ENCODE measurements around the gene SPINT4.
"Not testable (repeated sequence)": the region's sequence is repeated elsewhere in the genome, so short reads cannot be mapped to it uniquely, and the experiment has no call there.

The SPINT4 gene

DNA sequence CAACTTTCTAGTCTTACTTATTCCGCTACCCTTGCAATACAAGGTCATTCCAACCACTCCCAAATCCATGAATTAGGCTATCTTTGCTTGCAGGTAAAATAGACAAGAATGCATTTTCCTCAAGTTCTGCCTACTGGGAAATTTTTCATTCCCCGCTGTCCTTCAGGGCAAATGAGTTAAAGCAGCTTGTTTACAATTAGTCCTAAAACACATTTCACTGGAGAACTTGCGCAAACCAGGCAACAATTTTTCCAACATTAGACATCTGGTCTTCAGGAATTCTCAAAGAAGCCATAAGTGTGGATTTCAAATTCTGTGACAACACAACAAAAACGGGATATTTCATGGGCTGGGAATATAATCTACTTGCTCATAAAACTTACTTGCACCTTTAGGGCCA lies 20.4 kb downstream of the SPINT4 start:
- Mint-ChIP-seq H3K27me3 (ENCODE audit: low read depth) (peaks cover 24% of the 10 kb centered on the region), H3K4me3 (no peak overlapping the region), H3K36me3 (ENCODE audit: low read depth) (no peaks in the 10 kb centered on the region), H3K4me1 (ENCODE audit: low read depth) (no peaks in the 10 kb centered on the region), H3K9me3 (no peaks in the 10 kb centered on the region), H3K27ac (no peak overlapping the region)

DNA sequence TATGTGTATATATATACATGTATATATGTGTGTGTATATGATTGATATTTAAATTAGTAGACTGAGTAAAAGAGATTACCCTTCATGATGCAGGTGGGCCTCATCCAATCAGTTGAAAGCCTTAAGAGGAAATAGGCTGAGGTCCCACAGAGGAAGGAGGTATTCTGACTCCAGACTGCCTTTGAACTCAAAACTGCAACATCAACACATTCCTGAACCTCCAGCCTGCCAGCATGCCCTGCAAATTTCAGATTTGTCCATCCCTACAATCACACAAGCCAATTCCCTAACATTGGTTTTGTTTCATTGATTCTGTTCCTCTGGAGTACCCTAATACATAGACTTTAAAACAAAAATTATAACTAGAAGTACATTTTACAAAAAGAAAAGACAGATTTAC lies 22.9 kb downstream of the SPINT4 start:
- H3K4me3 Mint-ChIP-seq = no peak overlapping the region
- H3K9me3 Mint-ChIP-seq = no peaks in the 10 kb centered on the region
- H3K4me1 Mint-ChIP-seq (ENCODE audit: low read depth) = no peaks in the 10 kb centered on the region
- H3K36me3 Mint-ChIP-seq (ENCODE audit: low read depth) = no peaks in the 10 kb centered on the region
- H3K27me3 Mint-ChIP-seq (ENCODE audit: low read depth) = peaks cover 31% of the 10 kb centered on the region
- no peak overlapping the region for H3K27ac Mint-ChIP-seq

DNA sequence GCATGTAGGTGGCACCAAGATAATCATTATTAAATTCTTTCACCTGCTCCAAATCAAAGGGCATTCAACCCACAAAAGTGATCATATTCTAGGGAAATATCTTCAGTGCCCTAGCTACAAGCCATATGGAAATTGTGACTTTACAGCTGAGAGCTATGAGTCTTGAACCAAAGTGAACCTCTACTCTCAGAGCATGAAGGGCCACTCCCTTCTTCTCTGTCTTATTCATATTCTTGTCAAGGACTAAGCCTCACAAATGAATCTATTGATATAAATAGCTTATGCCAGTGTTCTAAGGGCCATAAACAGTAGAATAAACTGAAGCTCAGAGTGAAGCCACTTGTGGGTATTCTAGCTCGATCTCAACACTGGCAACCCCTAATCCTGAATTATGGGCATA lies 29.6 kb downstream of the SPINT4 start:
- Mint-ChIP-seq H3K4me3 (no peak overlapping the region), H3K36me3 (ENCODE audit: low read depth) (no peaks in the 10 kb centered on the region), H3K27me3 (ENCODE audit: low read depth) (peaks cover 26% of the 10 kb centered on the region), H3K9me3 (peaks cover 12% of the 10 kb centered on the region), H3K4me1 (ENCODE audit: low read depth) (peaks cover 5% of the 10 kb centered on the region), H3K27ac (no peak overlapping the region)

DNA sequence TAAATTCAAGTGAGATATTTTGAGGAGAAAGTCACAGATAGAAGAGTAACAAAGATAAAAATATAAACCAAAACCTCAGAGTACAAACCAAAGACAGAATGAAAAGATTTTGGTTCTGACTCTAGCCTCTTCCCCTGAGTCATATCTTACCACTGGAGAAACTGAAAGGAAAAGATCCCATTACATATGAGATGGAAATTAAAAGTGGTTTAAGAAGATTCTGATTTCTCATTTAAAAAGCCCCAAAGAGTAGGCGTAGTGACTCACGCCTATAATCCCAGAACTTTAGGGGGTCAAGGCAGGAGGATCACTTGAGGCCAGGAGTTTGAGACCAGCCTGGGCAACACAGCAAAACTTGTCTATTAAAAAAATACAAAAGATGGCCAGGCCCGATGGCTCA lies 30.6 kb downstream of the SPINT4 start:
- Mint-ChIP-seq H3K27ac (no peak overlapping the region), H3K27me3 (ENCODE audit: low read depth) (peaks cover 17% of the 10 kb centered on the region), H3K9me3 (peaks cover 12% of the 10 kb centered on the region), H3K4me1 (ENCODE audit: low read depth) (peaks cover 5% of the 10 kb centered on the region), H3K36me3 (ENCODE audit: low read depth) (no peaks in the 10 kb centered on the region), H3K4me3 (no peak overlapping the region)

DNA sequence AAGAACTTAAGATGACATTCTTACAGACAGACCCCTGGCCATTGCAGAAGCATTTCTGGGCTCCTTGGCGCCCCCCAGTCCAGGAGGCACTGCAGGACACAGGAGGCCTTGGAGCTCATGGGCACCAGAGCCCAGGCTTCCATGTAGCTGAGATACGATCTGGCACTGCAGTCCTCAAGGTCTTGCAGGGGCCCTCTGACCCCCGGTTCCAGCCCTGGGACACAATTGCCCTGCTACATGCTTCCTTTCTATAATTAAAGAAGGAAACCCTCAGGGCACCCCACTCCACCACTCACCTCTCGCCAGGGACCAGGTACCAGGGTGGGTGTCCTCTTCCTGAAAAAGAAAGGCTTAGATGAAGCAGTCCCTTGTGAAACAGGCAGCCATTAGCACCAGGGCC lies 35.9 kb downstream of the SPINT4 start:
- no peaks in the 10 kb centered on the region for H3K4me1 Mint-ChIP-seq (ENCODE audit: low read depth)
- H3K36me3 Mint-ChIP-seq (ENCODE audit: low read depth) = no peaks in the 10 kb centered on the region
- H3K4me3 Mint-ChIP-seq = no peak overlapping the region
- no peaks in the 10 kb centered on the region for H3K27me3 Mint-ChIP-seq (ENCODE audit: low read depth)
- peaks cover 12% of the 10 kb centered on the region for H3K9me3 Mint-ChIP-seq
- H3K27ac Mint-ChIP-seq = no peak overlapping the region

DNA sequence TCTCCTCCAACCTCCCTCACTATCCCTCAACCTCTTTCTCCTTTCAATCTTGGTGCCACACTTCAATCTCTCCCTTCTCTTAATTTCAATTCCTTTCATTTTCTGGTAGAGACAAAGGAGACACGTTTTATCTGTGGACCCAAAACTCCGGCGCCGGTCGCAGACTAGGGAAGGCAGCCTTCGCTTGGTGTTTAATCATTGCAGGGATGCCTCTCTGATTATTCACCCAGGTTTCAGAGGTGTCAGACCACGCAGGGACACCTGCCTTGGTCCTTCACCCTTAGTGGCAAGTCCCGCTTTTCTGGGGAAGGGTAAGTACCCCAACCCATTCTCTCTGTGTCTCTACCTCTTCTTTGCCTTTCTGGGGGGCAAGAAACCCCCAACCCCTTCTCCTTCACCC lies 37.8 kb downstream of the SPINT4 start:
- not testable (repeated sequence) for H3K36me3 Mint-ChIP-seq (ENCODE audit: low read depth); H3K27ac Mint-ChIP-seq; H3K9me3 Mint-ChIP-seq; H3K27me3 Mint-ChIP-seq (ENCODE audit: low read depth); H3K4me1 Mint-ChIP-seq (ENCODE audit: low read depth); H3K4me3 Mint-ChIP-seq

DNA sequence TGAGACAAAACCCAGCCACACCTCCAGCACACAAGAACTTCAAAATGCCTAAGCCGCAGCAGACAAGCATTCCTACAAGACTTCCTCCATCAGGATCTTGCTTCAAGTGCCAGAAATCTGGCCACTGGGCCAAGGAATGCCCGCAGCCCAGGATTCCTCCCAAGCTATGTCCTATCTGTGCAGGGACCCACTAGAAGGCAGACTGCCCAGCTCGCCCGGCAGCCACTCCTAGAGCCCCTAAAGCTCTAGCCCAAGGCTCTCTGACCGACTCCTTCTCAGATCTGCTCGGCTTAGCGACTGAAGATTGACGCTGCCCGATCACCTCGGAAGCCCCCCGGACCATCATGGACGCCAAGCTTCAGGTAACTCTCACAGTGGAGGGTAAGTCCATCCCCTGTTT lies 39.8 kb downstream of the SPINT4 start:
- not testable (repeated sequence) for H3K9me3 Mint-ChIP-seq

DNA sequence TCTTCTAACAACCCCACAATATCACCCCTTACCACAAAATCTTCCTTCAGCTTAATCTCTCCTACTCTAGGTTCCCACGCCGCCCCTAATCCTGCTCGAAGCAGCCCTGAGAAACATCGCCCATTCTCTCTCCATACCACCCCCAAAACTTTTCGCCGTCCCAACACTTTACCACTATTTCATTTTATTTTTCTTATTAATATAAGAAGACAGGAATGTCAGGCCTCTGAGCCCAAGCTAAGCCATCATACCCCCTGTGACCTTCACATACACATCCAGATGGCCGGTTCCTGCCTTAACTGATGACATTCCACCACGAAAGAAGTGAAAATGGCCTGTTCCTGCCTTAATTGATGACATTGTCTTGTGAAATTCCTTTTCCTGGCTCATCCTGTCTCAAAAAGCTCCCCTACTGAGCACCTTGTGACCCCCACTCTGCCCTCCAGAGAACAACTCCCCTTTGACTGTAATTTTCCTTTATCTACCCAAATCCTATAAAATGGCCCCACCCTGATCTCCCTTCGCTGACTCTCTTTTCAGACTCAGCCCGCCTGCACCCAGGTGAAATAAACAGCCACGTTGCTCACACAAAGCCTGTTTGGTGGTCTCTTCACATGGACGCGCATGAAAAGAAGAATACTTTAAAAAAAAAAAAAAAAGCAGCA lies 42.6 kb downstream of the SPINT4 start:
- H3K4me3 Mint-ChIP-seq; H3K4me1 Mint-ChIP-seq (ENCODE audit: low read depth); H3K27me3 Mint-ChIP-seq (ENCODE audit: low read depth); H3K9me3 Mint-ChIP-seq; H3K36me3 Mint-ChIP-seq (ENCODE audit: low read depth); H3K27ac Mint-ChIP-seq: not testable (repeated sequence)

More for the DNA sequence above, 39.8 kb downstream of the SPINT4 start:
- H3K27me3 Mint-ChIP-seq (ENCODE audit: low read depth); H3K4me3 Mint-ChIP-seq; H3K36me3 Mint-ChIP-seq (ENCODE audit: low read depth); H3K27ac Mint-ChIP-seq; H3K4me1 Mint-ChIP-seq (ENCODE audit: low read depth): not testable (repeated sequence)

DNA sequence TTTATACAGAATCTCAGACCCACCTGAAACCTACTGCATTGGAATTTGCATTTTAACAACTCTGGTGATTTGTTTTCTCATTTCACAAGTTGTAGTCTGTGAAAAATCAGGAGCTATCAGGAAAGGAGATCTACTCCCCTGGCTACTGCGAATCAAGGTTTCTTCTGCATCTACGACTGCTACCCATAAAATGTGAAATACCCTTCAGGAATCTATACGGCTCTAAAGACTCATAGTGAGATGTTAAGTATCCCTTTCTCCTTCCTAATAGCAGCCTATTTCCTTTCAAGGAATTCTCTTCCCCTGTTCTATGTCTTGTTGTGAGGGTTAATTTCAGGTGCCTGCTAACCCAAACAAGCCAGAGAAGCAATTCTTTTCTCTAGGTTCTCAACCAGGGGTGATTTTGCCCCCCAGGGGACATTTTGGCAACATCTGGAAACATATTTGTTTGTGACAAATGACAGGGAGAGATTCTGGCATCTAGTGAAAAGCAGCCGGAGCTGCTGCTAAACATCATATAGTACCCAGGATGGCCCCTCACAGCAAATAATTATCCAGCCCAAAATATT lies 43.2 kb downstream of the SPINT4 start:
- no peaks in the 10 kb centered on the region for H3K36me3 Mint-ChIP-seq (ENCODE audit: low read depth)
- peaks cover 4% of the 10 kb centered on the region for H3K27me3 Mint-ChIP-seq (ENCODE audit: low read depth)
- H3K27ac Mint-ChIP-seq = no peak overlapping the region
- no peak overlapping the region for H3K4me3 Mint-ChIP-seq
- no peaks in the 10 kb centered on the region for H3K4me1 Mint-ChIP-seq (ENCODE audit: low read depth)
- no peaks in the 10 kb centered on the region for H3K9me3 Mint-ChIP-seq

DNA sequence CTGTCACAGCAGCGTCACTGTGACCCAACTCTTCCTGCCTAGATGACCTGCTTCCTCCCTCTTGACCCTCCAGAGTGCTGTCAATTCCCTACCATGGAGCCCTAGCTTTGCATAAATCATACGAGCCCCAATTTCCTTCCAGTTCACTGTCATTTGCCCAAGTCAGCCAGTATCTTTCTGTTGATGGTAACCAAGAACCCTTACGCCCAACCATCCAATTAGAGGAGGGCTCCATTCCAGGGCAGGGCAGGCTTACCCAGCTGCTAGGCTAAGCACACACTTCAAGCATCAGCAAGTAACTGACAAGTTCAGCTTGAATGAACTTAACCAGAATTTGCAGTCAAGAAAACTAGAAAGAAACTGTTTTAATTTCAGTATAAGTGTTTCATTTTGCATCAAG lies 43.8 kb downstream of the SPINT4 start:
- H3K4me1 Mint-ChIP-seq (ENCODE audit: low read depth) = peaks cover 4% of the 10 kb centered on the region
- H3K27ac Mint-ChIP-seq = no peak overlapping the region
- H3K36me3 Mint-ChIP-seq (ENCODE audit: low read depth) = no peaks in the 10 kb centered on the region
- no peak overlapping the region for H3K4me3 Mint-ChIP-seq
- peaks cover 4% of the 10 kb centered on the region for H3K27me3 Mint-ChIP-seq (ENCODE audit: low read depth)
- no peaks in the 10 kb centered on the region for H3K9me3 Mint-ChIP-seq

DNA sequence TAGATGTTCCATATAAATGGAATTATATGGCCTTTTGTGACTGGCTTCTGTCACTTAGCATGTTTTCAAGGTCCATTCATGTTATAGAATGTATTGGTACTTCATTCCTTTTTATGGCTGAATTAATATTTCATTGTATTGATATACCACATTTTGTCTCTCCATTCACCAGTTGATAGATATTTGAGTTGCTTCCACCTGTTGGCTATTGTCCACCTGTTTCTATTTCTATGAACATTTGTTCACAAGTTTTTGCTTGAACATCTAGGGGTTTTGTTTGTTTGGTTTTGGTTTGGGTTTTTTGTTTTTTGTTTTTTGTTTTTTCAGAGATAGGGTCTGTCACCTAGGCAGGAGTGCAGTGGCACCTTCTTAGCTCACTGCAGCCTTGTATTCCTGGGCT lies 46.3 kb downstream of the SPINT4 start:
- Mint-ChIP-seq H3K4me3 (no peak overlapping the region), H3K9me3 (no peaks in the 10 kb centered on the region), H3K36me3 (ENCODE audit: low read depth) (no peaks in the 10 kb centered on the region), H3K27ac (no peak overlapping the region), H3K4me1 (ENCODE audit: low read depth) (peaks cover 7% of the 10 kb centered on the region), H3K27me3 (ENCODE audit: low read depth) (peaks cover 4% of the 10 kb centered on the region)

DNA sequence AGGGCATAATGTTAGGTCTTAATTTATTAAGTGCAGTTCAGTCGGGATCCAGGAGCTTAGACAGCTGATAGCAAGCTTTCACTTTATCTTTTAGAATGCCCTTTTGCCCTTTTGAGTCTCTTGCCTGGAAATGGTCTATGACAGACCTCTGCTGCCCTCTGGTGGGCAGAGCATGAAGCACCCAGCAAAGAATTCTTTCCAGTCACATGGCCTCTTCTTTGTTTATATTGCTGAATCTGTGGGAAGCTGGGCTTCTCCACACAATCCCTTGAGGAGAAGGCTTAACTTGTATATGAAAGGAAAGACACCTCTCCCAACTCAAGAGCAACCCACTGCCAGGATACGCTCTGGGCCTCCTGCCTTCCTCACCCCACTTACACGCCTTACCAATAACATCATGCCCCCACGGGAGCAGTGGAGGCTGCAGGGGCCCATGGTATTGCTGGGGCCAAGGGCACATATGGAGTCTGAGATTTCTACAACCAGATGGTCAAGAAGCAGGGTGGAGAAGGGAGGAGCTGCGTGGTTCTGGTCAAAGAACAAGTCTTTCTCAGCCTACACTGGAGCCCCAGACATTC lies 49.1 kb downstream of the SPINT4 start:
- H3K4me1 Mint-ChIP-seq (ENCODE audit: low read depth) = peaks cover 7% of the 10 kb centered on the region
- no peaks in the 10 kb centered on the region for H3K9me3 Mint-ChIP-seq
- H3K27ac Mint-ChIP-seq = no peak overlapping the region
- H3K36me3 Mint-ChIP-seq (ENCODE audit: low read depth) = no peaks in the 10 kb centered on the region
- H3K4me3 Mint-ChIP-seq = no peak overlapping the region
- no peaks in the 10 kb centered on the region for H3K27me3 Mint-ChIP-seq (ENCODE audit: low read depth)

DNA sequence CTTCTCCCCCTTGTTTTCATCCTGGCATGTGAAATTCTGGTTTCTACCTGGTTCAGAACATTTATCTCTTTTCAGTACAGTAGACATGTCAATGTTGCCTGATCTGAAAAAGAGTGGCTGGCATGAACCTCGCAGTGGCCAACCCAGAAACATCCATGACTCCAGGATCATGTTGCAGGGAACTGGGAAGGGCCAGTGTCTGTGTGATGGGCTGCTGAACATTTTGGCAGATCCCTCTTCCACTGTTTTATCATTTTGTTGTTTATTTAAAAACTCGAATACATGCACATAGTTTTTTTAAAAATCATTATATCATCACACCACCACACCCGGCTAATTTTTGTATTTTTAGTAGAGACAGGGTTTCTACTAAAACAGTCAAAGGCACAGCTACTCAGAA lies 50.5 kb downstream of the SPINT4 start:
- peaks cover 7% of the 10 kb centered on the region for H3K4me1 Mint-ChIP-seq (ENCODE audit: low read depth)
- H3K4me3 Mint-ChIP-seq = no peak overlapping the region
- no peak overlapping the region for H3K27ac Mint-ChIP-seq
- no peaks in the 10 kb centered on the region for H3K36me3 Mint-ChIP-seq (ENCODE audit: low read depth)
- peaks cover 4% of the 10 kb centered on the region for H3K27me3 Mint-ChIP-seq (ENCODE audit: low read depth)
- H3K9me3 Mint-ChIP-seq = no peaks in the 10 kb centered on the region

DNA sequence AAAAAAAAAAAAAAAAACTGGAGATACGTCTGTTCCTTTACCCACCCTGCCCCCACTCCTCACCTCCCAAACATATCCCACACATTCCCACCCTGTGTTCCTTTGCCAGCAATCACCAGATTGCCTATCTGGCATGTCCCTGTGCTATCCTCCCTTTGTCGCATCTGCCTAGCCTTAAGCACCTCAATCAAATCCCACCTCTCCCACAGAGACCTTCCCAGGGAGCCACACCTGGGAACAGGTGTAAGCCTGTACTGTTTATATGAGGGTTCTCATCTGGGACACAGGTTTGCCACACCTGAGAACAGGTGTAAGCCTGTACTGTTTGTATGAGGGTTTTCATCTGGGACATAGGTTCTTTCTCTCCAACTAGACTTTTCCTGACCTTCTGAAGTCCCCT lies 52.8 kb downstream of the SPINT4 start:
- no peaks in the 10 kb centered on the region for H3K36me3 Mint-ChIP-seq (ENCODE audit: low read depth)
- peaks cover 7% of the 10 kb centered on the region for H3K27me3 Mint-ChIP-seq (ENCODE audit: low read depth)
- H3K4me3 Mint-ChIP-seq = no peak overlapping the region
- peaks cover 11% of the 10 kb centered on the region for H3K4me1 Mint-ChIP-seq (ENCODE audit: low read depth)
- H3K27ac Mint-ChIP-seq = no peak overlapping the region
- H3K9me3 Mint-ChIP-seq = no peaks in the 10 kb centered on the region

DNA sequence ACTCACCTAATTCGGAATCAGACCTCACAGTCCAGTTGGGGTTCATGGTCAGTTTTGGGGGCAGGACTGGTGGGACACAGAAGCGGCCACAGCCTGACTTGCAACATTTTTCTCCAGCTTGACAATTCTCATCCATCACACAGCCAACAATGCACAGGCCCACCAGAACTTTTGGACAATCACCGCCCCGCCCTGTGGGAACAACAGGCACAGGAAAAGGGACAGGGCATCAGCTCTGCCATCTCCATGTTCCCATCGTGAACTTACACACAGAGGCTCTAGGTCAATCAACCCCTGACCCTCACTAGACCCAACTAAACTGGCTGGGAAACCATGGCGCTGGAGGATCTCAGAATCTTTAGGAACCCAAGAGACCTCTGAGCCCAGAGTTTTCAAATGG lies 53.3 kb downstream of the SPINT4 start:
- Mint-ChIP-seq H3K9me3 (no peaks in the 10 kb centered on the region), H3K27me3 (ENCODE audit: low read depth) (peaks cover 7% of the 10 kb centered on the region), H3K4me3 (no peak overlapping the region), H3K4me1 (ENCODE audit: low read depth) (peaks cover 11% of the 10 kb centered on the region), H3K27ac (no peak overlapping the region), H3K36me3 (ENCODE audit: low read depth) (no peaks in the 10 kb centered on the region)

Measured in T-helper 1 cell treated with Interleukin-12 subunit alpha and Interleukin-12 subunit beta and Interleukin-4 antibody, amounts not matched to agents 30 μg/mL and 1 μg/mL, for 36 hours (primary cell).